H9 (cell line): Measurements from ENCODE around the gene THSD7A. TPM values are rescaled to one million over a fixed set of nuclear protein-coding genes. Genes with fewer than 3 reads are reported as not detected.

Source experiments
- DNase-seq: peaks from one replicate; pipeline ENCODE4 v3.0.0-alpha.2; 2017
- H2AFZ ChIP-seq: one replicate; pipeline ENCODE4 v1.6.1; 2013; ENCODE audit warnings: mild to moderate bottlenecking, low read length, control low read depth, moderate library complexity
- H2AK5ac ChIP-seq: 2 replicates; pipeline ENCODE4 v1.6.1; 2013; ENCODE audit warnings: low read length, control low read depth, mixed read lengths; ENCODE audit not compliant: insufficient read length
- H2BK120ac ChIP-seq: one replicate; pipeline ENCODE4 v1.6.1; 2013; ENCODE audit warnings: low read depth, mild to moderate bottlenecking, low read length, control low read depth, inconsistent platforms; ENCODE audit not compliant: poor library complexity, severe bottlenecking
- H2BK12ac ChIP-seq: 2 replicates; pipeline ENCODE4 v1.6.1; 2013; ENCODE audit warnings: low read length, control low read depth, mixed read lengths, low read depth; ENCODE audit not compliant: insufficient read length
- H2BK15ac ChIP-seq: 2 replicates; pipeline ENCODE4 v1.6.1; 2013; ENCODE audit warnings: low read depth, low read length, control low read depth
- H2BK20ac ChIP-seq: one replicate; pipeline ENCODE4 v1.6.1; 2013; ENCODE audit warnings: low read depth, mild to moderate bottlenecking, low read length, control low read depth, inconsistent platforms; ENCODE audit not compliant: poor library complexity, severe bottlenecking
- H2BK5ac ChIP-seq: 2 replicates; pipeline ENCODE4 v1.6.1; 2013; ENCODE audit warnings: low read length, control low read depth, mixed read lengths; ENCODE audit not compliant: insufficient read length
- H3K14ac ChIP-seq: 2 replicates; pipeline ENCODE4 v1.6.1; 2013; ENCODE audit warnings: low read length, control low read depth; ENCODE audit not compliant: insufficient read depth
- H3K18ac ChIP-seq: 2 replicates; pipeline ENCODE4 v1.6.1; 2013; ENCODE audit warnings: low read depth, mild to moderate bottlenecking, mixed read lengths, low read length, control low read depth; ENCODE audit not compliant: insufficient read length
- H3K23ac ChIP-seq: 2 replicates; pipeline ENCODE4 v1.6.1; 2013; ENCODE audit warnings: low read length, control low read depth, mixed read lengths, low read depth; ENCODE audit not compliant: insufficient read length
- H3K23me2 ChIP-seq: 2 replicates; pipeline ENCODE4 v1.6.1; 2013; ENCODE audit warnings: low read depth, mild to moderate bottlenecking, mixed read lengths, low read length, control low read depth; ENCODE audit not compliant: insufficient read length, poor library complexity, severe bottlenecking
- H3K27ac ChIP-seq: 2 replicates; pipeline ENCODE4 v1.5.1; 2013; ENCODE audit warnings: low read length, control low read depth, mixed read lengths, low read depth; ENCODE audit not compliant: insufficient read length
- H3K27me3 ChIP-seq: 2 replicates; pipeline ENCODE4 v1.6.1; 2013; ENCODE audit warnings: low read length, control low read depth, inconsistent platforms; ENCODE audit not compliant: insufficient read depth
- H3K4ac ChIP-seq: 2 replicates; pipeline ENCODE4 v1.6.1; 2013; ENCODE audit warnings: low read depth, mild to moderate bottlenecking, control low read depth, inconsistent platforms, low read length, moderate library complexity
- H3K4me1 ChIP-seq: 2 replicates; pipeline ENCODE4 v1.6.1; 2013; ENCODE audit warnings: low read length, control low read depth, inconsistent platforms; ENCODE audit not compliant: insufficient read depth
- H3K4me2 ChIP-seq: 2 replicates; pipeline ENCODE4 v1.6.1; 2013; ENCODE audit warnings: low read length, control low read depth, mixed read lengths; ENCODE audit not compliant: insufficient read length, insufficient read depth
- H3K56ac ChIP-seq: 2 replicates; pipeline ENCODE4 v1.6.1; 2013; ENCODE audit warnings: low read depth, mild to moderate bottlenecking, mixed read lengths, low read length, control low read depth; ENCODE audit not compliant: insufficient read length
- H3K79me1 ChIP-seq: 2 replicates; pipeline ENCODE4 v1.6.1; 2013; ENCODE audit warnings: low read depth, mild to moderate bottlenecking, moderate library complexity, low read length, control low read depth, inconsistent platforms; ENCODE audit not compliant: insufficient read depth, poor library complexity, severe bottlenecking
- H3K79me2 ChIP-seq: 2 replicates; pipeline ENCODE4 v1.6.1; 2013; ENCODE audit warnings: low read length, control low read depth, inconsistent platforms; ENCODE audit not compliant: insufficient read depth
- H3K9ac ChIP-seq: 2 replicates; pipeline ENCODE4 v1.6.1; 2013; ENCODE audit warnings: low read length, control low read depth, mixed read lengths; ENCODE audit not compliant: insufficient read length; ENCODE audit errors: extremely low read depth
- H3K9me3 ChIP-seq: one replicate; pipeline ENCODE4 v1.6.1; 2013; ENCODE audit warnings: low read depth, low read length, inconsistent platforms; ENCODE audit not compliant: control insufficient read depth
- H3T11ph ChIP-seq: one replicate; pipeline ENCODE4 v1.6.1; 2013; ENCODE audit warnings: mild to moderate bottlenecking, low read length, control low read depth, inconsistent platforms
- H4K20me1 ChIP-seq: one replicate; pipeline ENCODE4 v1.6.1; 2013; ENCODE audit not compliant: control insufficient read depth, insufficient read length, insufficient read depth
- H4K5ac ChIP-seq: 2 replicates; pipeline ENCODE4 v1.6.1; 2013; ENCODE audit warnings: low read depth, mild to moderate bottlenecking, mixed read lengths, low read length, control low read depth; ENCODE audit not compliant: insufficient read length
- H4K8ac ChIP-seq: replicated peaks from 2 replicates; pipeline ENCODE4 v1.6.1; 2013; ENCODE audit warnings: low read length, control low read depth, mixed read lengths, low read depth; ENCODE audit not compliant: insufficient read length
- H4K91ac ChIP-seq: 2 replicates; pipeline ENCODE4 v1.6.1; 2013; ENCODE audit warnings: low read depth, mild to moderate bottlenecking, moderate library complexity, mixed read lengths, low read length, control low read depth; ENCODE audit not compliant: insufficient read length
- H3K27ac Mint-ChIP-seq, 3 experiments: 2 replicates in 2 of 3; 3 replicates in 1 of 3; pipeline ENCODE4 v1.8.0; 2020 to 2021; ENCODE audit warnings: mixed read lengths in 3 of 3, mild to moderate bottlenecking in 1 of 3, moderate library complexity in 1 of 3
- H3K27me3 Mint-ChIP-seq: 2 replicates; pipeline ENCODE4 v1.8.0; 2021; ENCODE audit warnings: low read depth, mild to moderate bottlenecking, moderate library complexity, mixed read lengths
- H3K36me3 Mint-ChIP-seq, 3 experiments: 2 replicates in 2 of 3; 3 replicates in 1 of 3; pipeline ENCODE4 v1.8.0; 2020 to 2021; ENCODE audit warnings: low read depth in 3 of 3, mixed read lengths in 3 of 3; ENCODE audit not compliant: insufficient read depth in 1 of 3
- H3K4me1 Mint-ChIP-seq, 2 experiments: 2 replicates each; pipeline ENCODE4 v1.8.0; 2020; ENCODE audit warnings: mixed read lengths in 2 of 2
- H3K4me3 Mint-ChIP-seq, 2 experiments: 2 replicates in 1 of 2; 3 replicates in 1 of 2; pipeline ENCODE4 v1.8.0; 2020 to 2021; ENCODE audit warnings: mild to moderate bottlenecking in 2 of 2, mixed read lengths in 2 of 2, moderate library complexity in 1 of 2
- H3K9me3 Mint-ChIP-seq, 2 experiments: 2 replicates in 1 of 2; 3 replicates in 1 of 2; pipeline ENCODE4 v1.8.0; 2020; ENCODE audit warnings: mild to moderate bottlenecking in 2 of 2, mixed read lengths in 2 of 2, moderate library complexity in 1 of 2
- CTCF ChIP-seq: fragments of 200-600 bp; sonication (generic); conservative IDR thresholded peaks from 3 replicates; pipeline ENCODE4 v1.8.0; 2021; ENCODE audit warnings: antibody characterized with exemption, mild to moderate bottlenecking
- WGBS: extraction: QIAGEN DNeasy Blood & Tissue Kit; methylation state at CpG from one replicate; pipeline ENCODE4 v1.1.7; 2013; ENCODE audit warnings: missing lambda C conversion rate, low lambda C conversion rate, mixed read lengths; ENCODE audit not compliant: insufficient read length; ENCODE audit errors: extremely low coverage; 5-methylcytosine and 5-hydroxymethylcytosine counted together
- total RNA-seq: library from RNA; stranded (reverse); gene quantifications from 2 replicates; pipeline ENCODE4 v1.2.1, GENCODE V29; 2021

Gene THSD7A
- total RNA-seq, 1 experiment from 2014 or later, result 0.42 TPM

DNA sequence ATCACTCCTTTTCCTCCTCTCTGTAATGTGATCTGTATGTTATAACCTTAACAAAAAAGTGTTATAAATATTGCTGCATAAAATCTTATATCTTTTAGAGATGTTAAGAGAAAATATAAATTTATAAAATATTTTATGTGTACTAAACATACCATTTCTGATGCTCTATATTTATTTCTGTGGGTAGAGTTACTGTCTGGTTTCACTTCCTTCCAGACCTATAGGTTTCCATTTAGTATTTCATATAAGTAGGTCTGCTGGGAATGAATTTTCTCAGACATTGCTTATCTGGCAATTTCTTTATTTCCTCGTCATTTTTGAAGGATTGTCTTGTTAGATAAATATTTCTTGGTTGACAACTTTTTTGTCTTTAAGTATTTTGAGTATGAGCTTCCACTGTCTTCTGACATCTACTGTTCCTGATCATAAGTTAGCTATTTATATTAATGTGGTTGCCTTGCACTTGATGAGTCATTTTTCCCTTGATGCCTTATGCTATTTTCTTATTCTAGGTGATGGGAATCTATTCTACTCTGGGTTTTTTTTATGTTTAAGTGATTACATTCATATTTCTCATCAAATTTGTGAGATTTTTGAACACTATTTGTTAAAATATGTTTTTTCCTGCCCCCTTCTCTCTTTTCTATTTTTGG is 11.2 kb upstream of the THSD7A start:
- WGBS, result no CpG with 5 or more reads among the region's 1 CpG
- no peaks in the 10 kb centered on the region for H3K79me1 ChIP-seq
- no peak overlapping the region for H4K5ac ChIP-seq

More for the DNA sequence above, 11.2 kb upstream of the THSD7A start:
- H3K4me3 Mint-ChIP-seq, result no peak overlapping the region
- H3K4ac ChIP-seq, result no peak overlapping the region
- no peak overlapping the region for H2AK5ac ChIP-seq
- H3K14ac ChIP-seq, result no peak overlapping the region
- H3K27ac Mint-ChIP-seq, result no peak overlapping the region
- no peaks in the 10 kb centered on the region for H3K23me2 ChIP-seq
- H3K9ac ChIP-seq, result no peak overlapping the region
- H2BK5ac ChIP-seq, result no peak overlapping the region
- no peak overlapping the region for H2BK20ac ChIP-seq
- H2AFZ ChIP-seq, result no peak overlapping the region
- no peak for TF ChIP-seq CTCF
- no peak overlapping the region for H4K8ac ChIP-seq
- no peaks in the 10 kb centered on the region for H4K20me1 ChIP-seq
- H4K91ac ChIP-seq, result no peak overlapping the region
- no peak overlapping the region for H3K18ac ChIP-seq
- no peak overlapping the region for H3K56ac ChIP-seq
- H3K4me2 ChIP-seq, result no peak overlapping the region
- H3K36me3 Mint-ChIP-seq, result no peaks in the 10 kb centered on the region
- no peaks in the 10 kb centered on the region for H3K79me2 ChIP-seq
- no peaks in the 10 kb centered on the region for H3K27me3 ChIP-seq
- H3K23ac ChIP-seq, result no peak overlapping the region
- no peak overlapping the region for H2BK12ac ChIP-seq
- DNase-seq, result no peak
- no peaks in the 10 kb centered on the region for H3K27me3 Mint-ChIP-seq
- H3K9me3 Mint-ChIP-seq, result no peaks in the 10 kb centered on the region
- no peak overlapping the region for H3T11ph ChIP-seq
- no peak overlapping the region for H2BK15ac ChIP-seq
- H3K27ac ChIP-seq, result no peak overlapping the region
- H2BK120ac ChIP-seq, result no peak overlapping the region
- H3K4me1 Mint-ChIP-seq, result peaks cover 29 to 31% of the 10 kb centered on the region in 2 experiments
- no peaks in the 10 kb centered on the region for H3K9me3 ChIP-seq
- H3K4me1 ChIP-seq, result peaks cover under 1% of the 10 kb centered on the region; the same call in 1 of the 2 replicates
